Gastrocnemius medialis (tissue), 4 donors: ENCODE data around the gene SFMBT2. TPM values are rescaled to one million over a fixed set of nuclear protein-coding genes. Genes with fewer than 3 reads are reported as not detected.
"Not testable (repeated sequence)": the region's sequence is repeated elsewhere in the genome, so short reads cannot be mapped to it uniquely, and the experiment has no call there.

Source experiments
- ATAC-seq, 2 donors: fragments of 150-250 bp; one replicate each; pipeline ENCODE4 v1.9.1; 2016
- DNase-seq, 2 donors: peaks; one replicate each; pipeline ENCODE4 v3.0.0-alpha.2; 2019
- H3K27ac ChIP-seq, 4 donors: fragments of 200-600 bp; sonication (generic); 1 replicate in 1 of 4; 2 replicates in 3 of 4; pipeline ENCODE4 v1.5.1; 2016 to 2018; ENCODE audit warnings: mild to moderate bottlenecking in 2 of 4, moderate library complexity in 1 of 4
- H3K27me3 ChIP-seq, 3 donors: fragments of 200-600 bp; sonication (generic) in 2 of 3; 1 replicate in 1 of 3; 2 replicates in 2 of 3; pipeline versions ENCODE4 v1.5.1 to v1.6.0; 2016 to 2019; ENCODE audit warnings: mild to moderate bottlenecking in 1 of 3, moderate library complexity in 1 of 3
- H3K36me3 ChIP-seq, 2 donors: fragments of 200-600 bp; sonication (generic) in 1 of 2; one replicate each; pipeline ENCODE4 v1.5.1; 2017 to 2018
- H3K4me1 ChIP-seq, 2 donors: fragments of 200-600 bp; sonication (generic) in 1 of 2; one replicate each; pipeline ENCODE4 v1.5.1; 2016 to 2017; ENCODE audit warnings: mild to moderate bottlenecking in 2 of 2
- H3K4me3 ChIP-seq, 4 donors: fragments of 200-600 bp; sonication (generic) in 3 of 4; 1 replicate in 1 of 4; 2 replicates in 3 of 4; pipeline ENCODE4 v1.5.1; 2016 to 2019; ENCODE audit warnings: mild to moderate bottlenecking in 2 of 4
- H3K9me3 ChIP-seq, 3 donors: fragments of 200-600 bp; sonication (generic) in 2 of 3; 1 replicate in 1 of 3; 2 replicates in 2 of 3; pipeline ENCODE4 v1.5.1; 2016 to 2019
- CTCF ChIP-seq, 5 experiments: fragments of 450-650 bp in 3 of 5; fragments of 200-600 bp in 2 of 5; sonication (generic) in 2 of 5; IDR thresholded peaks in 4 of 5; conservative IDR thresholded peaks in 1 of 5; 1 replicate in 4 of 5; 2 replicates in 1 of 5; pipeline ENCODE4 v1.5.1; 2016 to 2019; ENCODE audit warnings: antibody characterized with exemption in 5 of 5, mild to moderate bottlenecking in 3 of 5, moderate library complexity in 3 of 5
- POLR2A ChIP-seq, 2 donors: fragments of 450-650 bp; IDR thresholded peaks; one replicate each; pipeline ENCODE4 v1.6.1; 2017; ENCODE audit warnings: antibody characterized with exemption in 2 of 2, mild to moderate bottlenecking in 2 of 2, moderate library complexity in 2 of 2
- in situ Hi-C, 4 donors: fragments of 200-750 bp; cut with MboI; loops; one replicate each; pipeline versions ENCODE4 v1.15.0 to v1.8.0; 2017; ENCODE audit warnings: low sequenced_read_pairs in 4 of 4
- intact Hi-C: fragments of 100-400 bp; cut with DNase I; formaldehyde crosslinking; loops from one replicate; pipeline ENCODE4 v1.15.1; 2023; ENCODE audit warnings: low total_unique reads
- total RNA-seq, 4 donors: library from RNA; depleted of rRNA; stranded (reverse); fragments of >200 nt; gene quantifications; one replicate each; pipeline versions ENCODE4 v1.1.0 to v1.2.3, GENCODE V29; 2016

SFMBT2 gene
- total RNA-seq, 4 donors from 2014 or later = 1.1 to 6.9 (median 2.1) TPM

GRCh38 chr10:7302930-7303557, 107.8 kb downstream of the SFMBT2 start:
- no peak overlapping the region for H3K4me3 ChIP-seq
- DNase-seq (no peak), ATAC-seq (no peak)
- in situ Hi-C loops = no loop called here
- H3K36me3 ChIP-seq = no peaks in the 10 kb centered on the region
- H3K9me3 ChIP-seq = no peaks in the 10 kb centered on the region
- no peaks in the 10 kb centered on the region for H3K27me3 ChIP-seq
- no peak overlapping the region for H3K27ac ChIP-seq
- no peak for TF ChIP-seq POLR2A (IDR thresholded peaks at IDR 0.05)
- TF ChIP-seq CTCF (IDR thresholded peaks at IDR 0.05 in 4 of 5, conservative IDR thresholded peaks at IDR 0.05 in 1 of 5) = no peak
- intact Hi-C loops = no loop called here
- peaks cover 10 to 19% of the 10 kb centered on the region in 2 donors for H3K4me1 ChIP-seq

GRCh38 chr10:7302392-7302906, 108.4 kb downstream of the SFMBT2 start:
- ATAC-seq = no peak
- intact Hi-C loops (no loop called here), in situ Hi-C loops (no loop called here)
- no peak for DNase-seq
- H3K4me1 ChIP-seq = peaks cover 10 to 19% of the 10 kb centered on the region in 2 donors
- H3K9me3 ChIP-seq = no peaks in the 10 kb centered on the region
- no peaks in the 10 kb centered on the region for H3K27me3 ChIP-seq
- H3K36me3 ChIP-seq = no peaks in the 10 kb centered on the region
- H3K4me3 ChIP-seq = no peak overlapping the region
- TF ChIP-seq CTCF (IDR thresholded peaks at IDR 0.05 in 4 of 5, conservative IDR thresholded peaks at IDR 0.05 in 1 of 5) = no peak
- H3K27ac ChIP-seq = no peak overlapping the region

GRCh38 chr10:7301006-7301778, 109.6 kb downstream of the SFMBT2 start:
- H3K36me3 ChIP-seq = no peaks in the 10 kb centered on the region
- no peak overlapping the region for H3K4me3 ChIP-seq
- no peak overlapping the region for H3K27ac ChIP-seq
- no peaks in the 10 kb centered on the region for H3K27me3 ChIP-seq
- intact Hi-C loops = no loop called here
- in situ Hi-C loops = no loop called here
- ATAC-seq (no peak), DNase-seq (no peak)
- peaks cover 10 to 19% of the 10 kb centered on the region in 2 donors for H3K4me1 ChIP-seq
- no peaks in the 10 kb centered on the region for H3K9me3 ChIP-seq
- TF ChIP-seq POLR2A (IDR thresholded peaks at IDR 0.05) = no peak
- TF ChIP-seq CTCF (IDR thresholded peaks at IDR 0.05 in 4 of 5, conservative IDR thresholded peaks at IDR 0.05 in 1 of 5) = no peak

GRCh38 chr10:7300384-7300971, 110.4 kb downstream of the SFMBT2 start:
- no peaks in the 10 kb centered on the region for H3K27me3 ChIP-seq
- no peak for ATAC-seq
- H3K4me1 ChIP-seq = peaks cover 10 to 19% of the 10 kb centered on the region in 2 donors
- no peaks in the 10 kb centered on the region for H3K9me3 ChIP-seq
- no peak overlapping the region for H3K27ac ChIP-seq
- TF ChIP-seq CTCF (IDR thresholded peaks at IDR 0.05 in 4 of 5, conservative IDR thresholded peaks at IDR 0.05 in 1 of 5) (no peak), POLR2A (IDR thresholded peaks at IDR 0.05) (no peak)
- no peak overlapping the region for H3K4me3 ChIP-seq
- no peak for DNase-seq
- in situ Hi-C loops (no loop called here), intact Hi-C loops (no loop called here)
- no peaks in the 10 kb centered on the region for H3K36me3 ChIP-seq

GRCh38 chr10:7299601-7300325, 111.1 kb downstream of the SFMBT2 start:
- ATAC-seq, H3K4me3 ChIP-seq, H3K27ac ChIP-seq, DNase-seq, H3K27me3 ChIP-seq, in situ Hi-C loops, H3K9me3 ChIP-seq, intact Hi-C loops, H3K36me3 ChIP-seq: not testable (repeated sequence)
- peaks cover 10 to 19% of the 10 kb centered on the region in 2 donors for H3K4me1 ChIP-seq
